Measurements from ENCODE around the gene CLN3. TPM values are rescaled to one million over a fixed set of nuclear protein-coding genes. Genes with fewer than 3 reads are reported as not detected.
A peak's percentile ranks its signal among the peaks of the same experiment; 100 is the strongest.

Gene CLN3
- total and polyA plus RNA-seq, 2 of the 13 experiments (the other 11 are each of a cell fraction or from before 2014, with no cell fraction given) = 23.4 to 46.8 TPM

- TF ChIP-seq ATF5 (CRISPR knock-in tag; IDR thresholded peaks at IDR 0.05; ENCODE audit: low read depth) = no peak
- peak; percentile 99 for TF ChIP-seq ZNF362 (CRISPR knock-in tag; IDR thresholded peaks at IDR 0.05; ENCODE audit: borderline replicate concordance)
- no peak for TF ChIP-seq ZMAT3 (CRISPR knock-in tag; conservative IDR thresholded peaks at IDR 0.05)
- TF ChIP-seq ZXDC (CRISPR knock-in tag; IDR thresholded peaks at IDR 0.05) = no peak
- no peak for TF ChIP-seq ZNF136 (CRISPR knock-in tag; IDR thresholded peaks at IDR 0.05; ENCODE audit: low read depth)
- TF ChIP-seq MNT (IDR thresholded peaks at IDR 0.05) = peak; percentile 94
- no peak for TF ChIP-seq SKIL (CRISPR knock-in tag; IDR thresholded peaks at IDR 0.05; ENCODE audit: borderline replicate concordance)
- TF ChIP-seq ZNF276 (CRISPR knock-in tag; IDR thresholded peaks at IDR 0.05; ENCODE audit: low read depth) = peak; percentile 65; the same call in 1 of the 2 replicates
- TF ChIP-seq ZBTB2 (CRISPR knock-in tag; IDR thresholded peaks at IDR 0.05; ENCODE audit: low read depth) = no peak
- TF ChIP-seq HMGA1 (CRISPR knock-in tag; conservative IDR thresholded peaks at IDR 0.05) = no peak
- no peak for TF ChIP-seq PRDM10 (CRISPR knock-in tag; IDR thresholded peaks at IDR 0.05; ENCODE audit: low read depth)
- no peak for TF ChIP-seq RFXAP (CRISPR knock-in tag; IDR thresholded peaks at IDR 0.05; ENCODE audit: borderline replicate concordance)
Measured at GRCh38 chr16:28491970-28492474, at the start of gene CLN3 (continued).

All from HepG2 (cell line).